MV-4-11 (cell line): ENCODE measurements around the gene PDXP.

Experiments used
- DNase-seq: peaks from one replicate; lab custom pipeline; 2025; lab: John Stamatoyannopoulos, UW

The PDXP gene

GRCh38 chr22:37628830-37629229 is 29.7 kb upstream of the PDXP start:
- DNase-seq = no peak

GRCh38 chr22:37629928-37630327 is 28.6 kb upstream of the PDXP start:
- no peak for DNase-seq

- no peak for DNase-seq
Measured at GRCh38 chr22:37630839-37631435, 27.6 kb upstream of the PDXP start.

- no peak for DNase-seq
Measured at GRCh38 chr22:37631448-37632173, 26.9 kb upstream of the PDXP start.

GRCh38 chr22:37632174-37633088 is 26.1 kb upstream of the PDXP start:
- no peak for DNase-seq

GRCh38 chr22:37633089-37633624 is 25.4 kb upstream of the PDXP start:
- no peak for DNase-seq

GRCh38 chr22:37633625-37634416 is 24.7 kb upstream of the PDXP start:
- peak; percentile 93 for DNase-seq

- DNase-seq = no peak
Measured at GRCh38 chr22:37634417-37634924, 24.1 kb upstream of the PDXP start.

GRCh38 chr22:37635157-37635556 is 23.4 kb upstream of the PDXP start:
- no peak for DNase-seq

GRCh38 chr22:37636186-37636948 is 22.2 kb upstream of the PDXP start:
- DNase-seq = peak; percentile 70

GRCh38 chr22:37636949-37637273 is 21.6 kb upstream of the PDXP start:
- DNase-seq = no peak

GRCh38 chr22:37638391-37639069 is 20.0 kb upstream of the PDXP start:
- no peak for DNase-seq

GRCh38 chr22:37639070-37639760 is 19.3 kb upstream of the PDXP start, which contains the start of gene SH3BP1:
Gene SH3BP1, plus strand, starts transcription at chr22:37639669. Its CDS starts 119 bp downstream, at chr22:37639788.
- no peak for DNase-seq

GRCh38 chr22:37639771-37640590 is 18.5 kb upstream of the PDXP start:
- peak; percentile 31 for DNase-seq

GRCh38 chr22:37640591-37641560 is 17.6 kb upstream of the PDXP start:
- no peak for DNase-seq

GRCh38 chr22:37641561-37641949 is 17.0 kb upstream of the PDXP start:
- no peak for DNase-seq

- peak; percentile 65 for DNase-seq
Measured at GRCh38 chr22:37643225-37643847, 15.2 kb upstream of the PDXP start.
